ENCODE measurements around the gene XYLT1.

XYLT1 gene

DNA sequence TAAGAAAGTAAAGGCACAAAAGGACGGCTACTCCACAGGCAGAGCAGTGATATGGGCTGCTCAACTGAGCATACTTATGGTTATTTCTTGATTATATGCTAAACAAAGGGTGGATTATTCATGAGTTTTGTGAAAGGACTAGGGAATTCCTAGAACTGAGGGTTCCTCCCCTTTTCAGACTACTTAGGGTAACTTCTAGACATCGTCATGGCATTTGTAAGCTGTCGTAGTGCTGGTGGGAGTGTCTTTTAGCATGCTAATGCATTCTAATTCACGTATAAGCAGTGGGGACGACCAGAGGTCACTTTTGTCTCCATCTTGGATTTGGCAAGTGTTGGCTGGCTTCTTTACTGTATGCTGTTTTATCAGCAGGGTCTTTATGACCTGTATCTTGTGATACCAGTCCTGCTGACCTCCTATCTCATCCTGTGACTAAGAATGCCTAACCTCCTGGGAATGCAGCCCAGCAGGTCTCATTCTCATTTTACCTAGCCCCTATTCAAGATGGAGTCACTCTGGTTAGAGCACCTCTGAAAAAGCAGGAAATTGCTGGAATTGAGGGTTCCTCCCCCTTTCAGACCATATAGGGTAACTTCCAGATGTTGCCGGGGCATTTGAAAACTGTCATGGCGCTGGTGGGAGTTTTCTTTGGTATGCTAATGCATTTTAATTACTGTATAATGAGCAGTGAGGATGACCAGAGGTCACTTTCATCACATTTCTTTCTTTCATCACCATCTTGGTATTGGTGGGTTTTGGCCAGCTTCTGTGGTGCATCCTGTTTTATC is 388.5 kb downstream of the XYLT1 start:
- no peak overlapping the region for H3K4me3 ChIP-seq (ENCODE audit: low read depth, low read length)
- no peak for DNase-seq (ENCODE audit: low read depth, low spot score)
- in situ Hi-C loops (cut with HindIII; ENCODE audit: low sequenced_read_pairs) = no loop called here
- TF ChIP-seq CTCF (IDR thresholded peaks at IDR 0.05; ENCODE audit: low read depth, low read length) = no peak

DNA sequence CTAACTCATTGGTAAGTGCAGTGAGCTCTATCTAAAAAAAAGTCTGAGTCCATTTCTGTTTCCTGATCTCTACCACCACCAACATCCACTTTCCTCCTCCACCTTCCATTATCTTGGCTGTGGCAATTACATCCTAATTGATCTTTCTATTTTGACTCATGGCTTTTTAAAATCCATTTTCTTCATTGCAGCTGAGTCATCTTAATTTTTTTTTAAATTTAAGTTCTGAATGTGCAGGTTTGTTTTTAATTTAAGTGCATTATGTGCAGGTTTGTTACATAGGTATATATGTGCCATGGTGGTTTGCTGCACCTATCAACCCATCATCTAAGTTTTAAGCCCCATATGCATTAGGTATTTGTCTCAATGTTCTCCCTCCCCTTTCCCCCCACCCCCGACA is 390.7 kb downstream of the XYLT1 start:
- in situ Hi-C loops (cut with HindIII; ENCODE audit: low sequenced_read_pairs) = no loop called here
- H3K4me3 ChIP-seq (ENCODE audit: low read depth, low read length) = no peak overlapping the region
- no peak for TF ChIP-seq CTCF (IDR thresholded peaks at IDR 0.05; ENCODE audit: low read depth, low read length)
- no peak for DNase-seq (ENCODE audit: low read depth, low spot score)

- no peak for TF ChIP-seq CTCF (IDR thresholded peaks at IDR 0.05; ENCODE audit: low read depth, low read length)
- H3K4me3 ChIP-seq (ENCODE audit: low read depth, low read length) = no peak overlapping the region
- DNase-seq (ENCODE audit: low read depth, low spot score) = no peak
- in situ Hi-C loops (cut with HindIII; ENCODE audit: low sequenced_read_pairs) = no loop called here
Measured at GRCh38 chr16:17078931-17079631, 391.7 kb downstream of the XYLT1 start.

DNA sequence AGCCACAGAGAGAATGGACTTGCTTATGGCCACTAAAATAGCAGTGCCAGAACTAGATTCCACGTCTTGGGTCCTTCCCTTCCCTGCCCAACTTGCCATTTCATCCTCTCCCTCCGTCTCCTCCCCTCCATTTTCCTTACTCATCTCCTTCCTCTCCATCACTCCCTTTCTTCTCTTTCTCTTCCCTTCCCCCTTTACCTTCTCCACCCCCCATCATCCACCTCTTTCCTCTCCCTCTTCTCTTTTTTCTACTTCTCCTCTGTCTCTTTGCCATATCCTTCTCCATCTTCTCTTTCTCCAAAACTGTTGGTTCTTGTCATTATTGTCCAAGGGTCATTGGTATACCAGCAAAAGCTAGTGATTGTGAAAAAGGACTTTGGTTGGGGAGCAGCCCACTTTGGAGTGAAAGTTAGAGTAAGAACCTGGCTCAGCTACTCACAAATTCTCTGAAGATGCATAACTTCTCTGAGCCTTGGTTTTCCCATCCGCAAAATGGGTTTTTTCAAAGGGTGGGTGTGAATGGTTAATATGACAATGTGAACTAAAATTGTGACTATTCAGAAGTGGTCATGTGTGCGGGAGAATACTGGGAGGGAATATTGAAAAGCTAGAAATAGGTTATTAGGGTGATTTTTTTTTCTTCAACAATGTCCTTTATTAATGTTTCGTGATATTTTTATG is 393.8 kb downstream of the XYLT1 start:
- no peak for DNase-seq (ENCODE audit: low read depth, low spot score)
- in situ Hi-C loops (cut with HindIII; ENCODE audit: low sequenced_read_pairs) = no loop called here
- no peak for TF ChIP-seq CTCF (IDR thresholded peaks at IDR 0.05; ENCODE audit: low read depth, low read length)
- H3K4me3 ChIP-seq (ENCODE audit: low read depth, low read length) = no peak overlapping the region

GRCh38 chr16:17076092-17076754 is 394.5 kb downstream of the XYLT1 start:
- no peak overlapping the region for H3K4me3 ChIP-seq (ENCODE audit: low read depth, low read length)
- in situ Hi-C loops (cut with HindIII; ENCODE audit: low sequenced_read_pairs) = no loop called here
- no peak for DNase-seq (ENCODE audit: low read depth, low spot score)
- no peak for TF ChIP-seq CTCF (IDR thresholded peaks at IDR 0.05; ENCODE audit: low read depth, low read length)

GRCh38 chr16:17072104-17072503 is 398.7 kb downstream of the XYLT1 start:
- TF ChIP-seq CTCF (IDR thresholded peaks at IDR 0.05; ENCODE audit: low read depth, low read length) = no peak
- no peak for DNase-seq (ENCODE audit: low read depth, low spot score)
- in situ Hi-C loops (cut with HindIII; ENCODE audit: low sequenced_read_pairs) = no loop called here
- no peak overlapping the region for H3K4me3 ChIP-seq (ENCODE audit: low read depth, low read length)
